Measurements from ENCODE around the gene GLRA2. TPM values are rescaled to one million over a fixed set of nuclear protein-coding genes. Genes with fewer than 3 reads are reported as not detected.
A peak's percentile ranks its signal among the peaks of the same experiment; 100 is the strongest.

Gene GLRA2
- not detected in 2 replicates for total RNA-seq

DNA sequence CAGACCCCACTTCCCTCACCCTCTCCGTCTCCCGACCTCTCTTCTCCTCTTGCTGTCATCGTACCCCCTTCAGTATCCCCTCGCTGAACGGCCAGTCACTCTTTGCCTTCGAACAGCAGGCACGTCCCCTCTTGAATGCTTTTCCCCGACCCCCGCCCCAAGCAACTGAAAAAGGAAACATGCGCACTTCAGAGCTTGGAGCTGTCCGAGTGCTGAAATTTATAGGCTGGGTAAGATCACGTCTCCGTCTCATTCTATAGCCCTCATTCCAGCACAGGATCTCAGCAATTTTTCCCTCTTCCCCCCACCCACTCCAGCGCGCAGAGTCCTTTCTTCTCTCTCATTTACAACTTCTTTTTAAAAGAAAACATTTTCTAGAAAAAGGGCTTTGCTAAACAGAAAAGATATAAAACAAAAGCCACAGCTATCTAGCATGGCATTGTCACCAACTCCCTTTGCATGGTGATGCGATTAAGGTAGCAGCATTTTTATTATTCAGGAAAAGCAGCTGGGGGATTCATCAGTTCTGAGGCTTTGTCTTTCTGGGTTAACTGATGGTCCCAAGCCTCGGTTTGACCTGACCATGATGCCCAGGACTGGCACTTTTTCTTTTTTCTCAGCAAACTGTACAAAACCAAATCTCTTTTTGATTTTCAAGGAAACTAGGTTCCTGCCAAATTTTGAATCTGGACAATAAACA lies at the start of gene GLRA2:
TSS of gene GLRA2 (plus strand) at position 247 of the 700 bp plus-strand sequence. CDS start 522 bp downstream, outside the sequence.
- Histone ChIP-seq H2AFZ (ENCODE audit: low read length) (no peak within 1 kb of the TSS), H3K27ac (ENCODE audit: low read depth, low read length) (no peak within 1 kb of the TSS), H3K4me2 (ENCODE audit: insufficient read depth, low read length) (peak within 1 kb of the TSS; percentile 41), H3K4me1 (ENCODE audit: insufficient read depth, low read length) (no peaks in the 10 kb centered on the region), H3K36me3 (ENCODE audit: insufficient read depth, low read length) (no peaks in the 10 kb centered on the region), H3K27me3 (ENCODE audit: insufficient read depth, low read length) (no peaks in the 10 kb centered on the region), H3K9me3 (ENCODE audit: low read depth, low read length) (no peaks in the 10 kb centered on the region), H4K20me1 (ENCODE audit: insufficient read depth, low read length) (no peaks in the 10 kb centered on the region), H3K79me2 (ENCODE audit: insufficient read depth, low read length) (no peaks in the 10 kb centered on the region), H3K4me3 (ENCODE audit: insufficient read depth, low read length) (no peak within 1 kb of the TSS)
- peak; percentile 19 for DNase-seq (ENCODE audit: insufficient read length, low spot score, missing footprints)
- TF ChIP-seq, protein P1, sequence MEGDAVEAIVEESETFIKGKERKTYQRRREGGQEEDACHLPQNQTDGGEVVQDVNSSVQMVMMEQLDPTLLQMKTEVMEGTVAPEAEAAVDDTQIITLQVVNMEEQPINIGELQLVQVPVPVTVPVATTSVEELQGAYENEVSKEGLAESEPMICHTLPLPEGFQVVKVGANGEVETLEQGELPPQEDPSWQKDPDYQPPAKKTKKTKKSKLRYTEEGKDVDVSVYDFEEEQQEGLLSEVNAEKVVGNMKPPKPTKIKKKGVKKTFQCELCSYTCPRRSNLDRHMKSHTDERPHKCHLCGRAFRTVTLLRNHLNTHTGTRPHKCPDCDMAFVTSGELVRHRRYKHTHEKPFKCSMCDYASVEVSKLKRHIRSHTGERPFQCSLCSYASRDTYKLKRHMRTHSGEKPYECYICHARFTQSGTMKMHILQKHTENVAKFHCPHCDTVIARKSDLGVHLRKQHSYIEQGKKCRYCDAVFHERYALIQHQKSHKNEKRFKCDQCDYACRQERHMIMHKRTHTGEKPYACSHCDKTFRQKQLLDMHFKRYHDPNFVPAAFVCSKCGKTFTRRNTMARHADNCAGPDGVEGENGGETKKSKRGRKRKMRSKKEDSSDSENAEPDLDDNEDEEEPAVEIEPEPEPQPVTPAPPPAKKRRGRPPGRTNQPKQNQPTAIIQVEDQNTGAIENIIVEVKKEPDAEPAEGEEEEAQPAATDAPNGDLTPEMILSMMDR (IDR thresholded peaks at IDR 0.05; ENCODE audit: extremely low read depth, low read depth, low read length), result no peak

GRCh38 chrX:14489437-14489836 lies 39.9 kb upstream of the GLRA2 start:
- TF ChIP-seq, protein P1 (IDR thresholded peaks at IDR 0.05; ENCODE audit: extremely low read depth, low read depth, low read length), result no peak
- DNase-seq (ENCODE audit: insufficient read length, low spot score, missing footprints), result no peak
- Histone ChIP-seq H3K79me2 (ENCODE audit: insufficient read depth, low read length) (no peaks in the 10 kb centered on the region), H3K4me1 (ENCODE audit: insufficient read depth, low read length) (no peaks in the 10 kb centered on the region), H3K27ac (ENCODE audit: low read depth, low read length) (no peak overlapping the region), H3K27me3 (ENCODE audit: insufficient read depth, low read length) (no peaks in the 10 kb centered on the region), H3K9me3 (ENCODE audit: low read depth, low read length) (no peaks in the 10 kb centered on the region), H3K4me2 (ENCODE audit: insufficient read depth, low read length) (no peak overlapping the region), H4K20me1 (ENCODE audit: insufficient read depth, low read length) (no peaks in the 10 kb centered on the region), H3K4me3 (ENCODE audit: insufficient read depth, low read length) (no peak overlapping the region), H2AFZ (ENCODE audit: low read length) (no peak overlapping the region), H3K36me3 (ENCODE audit: insufficient read depth, low read length) (no peaks in the 10 kb centered on the region)

GRCh38 chrX:14491689-14492088 lies 37.6 kb upstream of the GLRA2 start:
- no peaks in the 10 kb centered on the region for H3K4me1 ChIP-seq (ENCODE audit: insufficient read depth, low read length)
- H3K4me3 ChIP-seq (ENCODE audit: insufficient read depth, low read length), result no peak overlapping the region
- no peaks in the 10 kb centered on the region for H3K9me3 ChIP-seq (ENCODE audit: low read depth, low read length)
- H4K20me1 ChIP-seq (ENCODE audit: insufficient read depth, low read length), result no peaks in the 10 kb centered on the region
- no peak for DNase-seq (ENCODE audit: insufficient read length, low spot score, missing footprints)
- no peak overlapping the region for H3K4me2 ChIP-seq (ENCODE audit: insufficient read depth, low read length)
- H3K36me3 ChIP-seq (ENCODE audit: insufficient read depth, low read length), result no peaks in the 10 kb centered on the region
- no peaks in the 10 kb centered on the region for H3K27me3 ChIP-seq (ENCODE audit: insufficient read depth, low read length)
- H3K79me2 ChIP-seq (ENCODE audit: insufficient read depth, low read length), result no peaks in the 10 kb centered on the region
- no peak overlapping the region for H3K27ac ChIP-seq (ENCODE audit: low read depth, low read length)
- TF ChIP-seq, protein P1 (IDR thresholded peaks at IDR 0.05; ENCODE audit: extremely low read depth, low read depth, low read length), result no peak
- H2AFZ ChIP-seq (ENCODE audit: low read length), result no peak overlapping the region

- Histone ChIP-seq H3K79me2 (ENCODE audit: insufficient read depth, low read length) (no peaks in the 10 kb centered on the region), H3K9me3 (ENCODE audit: low read depth, low read length) (no peaks in the 10 kb centered on the region), H3K4me2 (ENCODE audit: insufficient read depth, low read length) (peak overlapping the region; percentile 57), H3K4me1 (ENCODE audit: insufficient read depth, low read length) (no peaks in the 10 kb centered on the region), H3K4me3 (ENCODE audit: insufficient read depth, low read length) (peak overlapping the region; percentile 56), H3K36me3 (ENCODE audit: insufficient read depth, low read length) (no peaks in the 10 kb centered on the region), H2AFZ (ENCODE audit: low read length) (peak overlapping the region; percentile 70), H3K27me3 (ENCODE audit: insufficient read depth, low read length) (no peaks in the 10 kb centered on the region), H4K20me1 (ENCODE audit: insufficient read depth, low read length) (no peaks in the 10 kb centered on the region), H3K27ac (ENCODE audit: low read depth, low read length) (no peak overlapping the region)
- TF ChIP-seq, protein P1 (IDR thresholded peaks at IDR 0.05; ENCODE audit: extremely low read depth, low read depth, low read length), result no peak
- DNase-seq (ENCODE audit: insufficient read length, low spot score, missing footprints), result no peak
These were observed 32.7 kb upstream of the GLRA2 start for GRCh38 chrX:14496674-14497073.
